Tibial nerve (tissue), 4 donors: ENCODE results near the gene FAM9C.

ENCODE experiments used
- CTCF ChIP-seq, 5 experiments: fragments of 200-600 bp in 3 of 5; fragments of 450-650 bp in 2 of 5; sonication (generic) in 3 of 5; IDR thresholded peaks; one replicate each; pipeline ENCODE4 v1.5.1; 2016 to 2019; ENCODE audit warnings: antibody characterized with exemption in 5 of 5, mild to moderate bottlenecking in 3 of 5, moderate library complexity in 2 of 5
- EP300 ChIP-seq, 2 donors: sonication (generic); formaldehyde crosslinking; IDR thresholded peaks; one replicate each; pipeline ENCODE4 v1.6.1; 2017; ENCODE audit warnings: antibody characterized with exemption in 2 of 2, mild to moderate bottlenecking in 1 of 2

- TF ChIP-seq CTCF (IDR thresholded peaks at IDR 0.05) (no peak), EP300 (IDR thresholded peaks at IDR 0.05) (no peak)
Measured at GRCh38 chrX:13046141-13046855, 1.9 kb upstream of the FAM9C start.
